ENCODE results near the gene SHISAL1. TPM values are rescaled to one million over a fixed set of nuclear protein-coding genes. Genes with fewer than 3 reads are reported as not detected.

SHISAL1 gene
- total RNA-seq, 2 donors from 2014 or later, result 0.42 to 0.95 TPM

GRCh38 chr22:44284711-44285110 is 28.0 kb downstream of the SHISAL1 start:
- Histone ChIP-seq H3K4me3 (ENCODE audit: low read length) (no peak overlapping the region), H3K9me3 (ENCODE audit: control insufficient read depth, low read length) (no peaks in the 10 kb centered on the region), H3K4me1 (ENCODE audit: control insufficient read depth, insufficient read depth, low read length) (no peaks in the 10 kb centered on the region), H3K27ac (ENCODE audit: low read depth, low read length) (no peak overlapping the region), H3K36me3 (ENCODE audit: control insufficient read depth, insufficient read depth, low read length) (no peaks in the 10 kb centered on the region), H3K27me3 (ENCODE audit: control insufficient read depth, insufficient read depth, low read length, poor library complexity, severe bottlenecking) (no peaks in the 10 kb centered on the region), H3K9ac (ENCODE audit: extremely low read depth, low read length, poor library complexity, severe bottlenecking) (no peak overlapping the region)
- Mint-ChIP-seq H3K4me3 (no peak overlapping the region), H3K27ac (no peak overlapping the region), H3K9me3 (no peaks in the 10 kb centered on the region), H3K27me3 (ENCODE audit: insufficient read depth) (peaks cover 2% of the 10 kb centered on the region), H3K4me1 (peaks cover 2% of the 10 kb centered on the region), H3K36me3 (ENCODE audit: low read depth) (no peaks in the 10 kb centered on the region)
- DNase-seq, result no peak
- 82 to 86% methylated on average over 3 of the region's 3 CpGs for WGBS, 2 experiments (ENCODE audit: insufficient coverage in 1 of 2, insufficient read length in 1 of 2)
- TF ChIP-seq CTCF (conservative IDR thresholded peaks at IDR 0.05), result no peak

GRCh38 chr22:44281768-44282637 is 30.7 kb downstream of the SHISAL1 start:
- no peak for DNase-seq
- Histone ChIP-seq H3K4me1 (ENCODE audit: control insufficient read depth, insufficient read depth, low read length) (no peaks in the 10 kb centered on the region), H3K27me3 (ENCODE audit: control insufficient read depth, insufficient read depth, low read length, poor library complexity, severe bottlenecking) (no peaks in the 10 kb centered on the region), H3K9me3 (ENCODE audit: control insufficient read depth, low read length) (no peaks in the 10 kb centered on the region), H3K4me3 (ENCODE audit: low read length) (no peak overlapping the region), H3K36me3 (ENCODE audit: control insufficient read depth, insufficient read depth, low read length) (no peaks in the 10 kb centered on the region), H3K9ac (ENCODE audit: extremely low read depth, low read length, poor library complexity, severe bottlenecking) (no peak overlapping the region), H3K27ac (ENCODE audit: low read depth, low read length) (peak overlapping the region; percentile 70)
- Mint-ChIP-seq H3K36me3 (ENCODE audit: low read depth) (no peaks in the 10 kb centered on the region), H3K9me3 (no peaks in the 10 kb centered on the region), H3K27me3 (ENCODE audit: insufficient read depth) (peaks cover 2% of the 10 kb centered on the region), H3K4me3 (no peak overlapping the region), H3K27ac (no peak overlapping the region), H3K4me1 (no peaks in the 10 kb centered on the region)
- 93% methylated on average over 16 to 26 of the region's 26 CpGs for WGBS, 2 experiments (ENCODE audit: insufficient coverage in 1 of 2, insufficient read length in 1 of 2)
- TF ChIP-seq CTCF (conservative IDR thresholded peaks at IDR 0.05), result no peak

GRCh38 chr22:44280665-44281188 is 32.0 kb downstream of the SHISAL1 start:
- no peaks in the 10 kb centered on the region for H3K36me3 Mint-ChIP-seq (ENCODE audit: low read depth)
- no peak overlapping the region for H3K27ac Mint-ChIP-seq
- H3K27me3 ChIP-seq (ENCODE audit: control insufficient read depth, insufficient read depth, low read length, poor library complexity, severe bottlenecking), result no peaks in the 10 kb centered on the region
- no peaks in the 10 kb centered on the region for H3K9me3 Mint-ChIP-seq
- no peak overlapping the region for H3K4me3 ChIP-seq (ENCODE audit: low read length)
- H3K4me3 Mint-ChIP-seq, result no peak overlapping the region
- H3K27ac ChIP-seq (ENCODE audit: low read depth, low read length), result no peak overlapping the region
- peaks cover 5% of the 10 kb centered on the region for H3K4me1 Mint-ChIP-seq
- H3K9ac ChIP-seq (ENCODE audit: extremely low read depth, low read length, poor library complexity, severe bottlenecking), result no peak overlapping the region
- H3K4me1 ChIP-seq (ENCODE audit: control insufficient read depth, insufficient read depth, low read length), result no peaks in the 10 kb centered on the region
- H3K36me3 ChIP-seq (ENCODE audit: control insufficient read depth, insufficient read depth, low read length), result no peaks in the 10 kb centered on the region
- WGBS, 2 experiments (ENCODE audit: insufficient coverage in 1 of 2, insufficient read length in 1 of 2), result 92 to 94% methylated on average over 5 to 9 of the region's 9 CpGs
- H3K9me3 ChIP-seq (ENCODE audit: control insufficient read depth, low read length), result no peaks in the 10 kb centered on the region
- H3K27me3 Mint-ChIP-seq (ENCODE audit: insufficient read depth), result peaks cover 2% of the 10 kb centered on the region
- no peak for TF ChIP-seq CTCF (conservative IDR thresholded peaks at IDR 0.05)
- DNase-seq, result no peak

Data from endodermal cell (in vitro differentiated cells).